ENCODE results near the gene PARD3B. TPM values are rescaled to one million over a fixed set of nuclear protein-coding genes. Genes with fewer than 3 reads are reported as not detected.

Gene PARD3B
- total and polyA plus RNA-seq, 8 donors = 1.8 to 42.6 (median 15.1) TPM

DNA sequence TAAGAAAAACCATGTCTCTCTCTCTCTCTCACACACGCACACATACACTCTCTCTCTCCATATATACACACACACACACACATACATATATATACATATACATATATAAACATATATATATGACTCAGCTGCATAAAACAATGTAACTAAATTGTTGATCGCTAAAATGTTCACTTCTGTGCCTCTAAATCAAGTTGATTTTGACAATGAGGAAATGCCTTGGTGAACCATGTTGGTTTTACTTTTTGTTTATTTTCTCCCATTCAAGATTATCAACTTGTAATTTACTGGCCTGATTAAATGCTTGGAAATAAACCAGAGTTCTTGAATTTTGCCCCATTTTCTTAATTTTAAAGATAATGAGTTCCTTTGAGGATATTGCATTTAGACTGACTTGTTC, 500.4 kb downstream of the PARD3B start:
- peaks cover 0 to 7% (median 3%) of the 10 kb centered on the region in 4 donors for H3K36me3 ChIP-seq
- no peaks in the 10 kb centered on the region for H3K9me3 ChIP-seq
- no peak overlapping the region for H3K4me3 ChIP-seq
- DNase-seq = no peak
- 77 to 88% (median 88%) methylated on average over 2 of the region's 2 CpGs for WGBS, 5 donors
- H3K27ac ChIP-seq = no peak overlapping the region
- no peaks in the 10 kb centered on the region for H3K27me3 ChIP-seq
- TF ChIP-seq POLR2AphosphoS5 (IDR thresholded peaks at IDR 0.05) (no peak), POLR2A (IDR thresholded peaks at IDR 0.05) (no peak), EP300 (IDR thresholded peaks at IDR 0.05) (no peak)
- TF ChIP-seq, protein P1, sequence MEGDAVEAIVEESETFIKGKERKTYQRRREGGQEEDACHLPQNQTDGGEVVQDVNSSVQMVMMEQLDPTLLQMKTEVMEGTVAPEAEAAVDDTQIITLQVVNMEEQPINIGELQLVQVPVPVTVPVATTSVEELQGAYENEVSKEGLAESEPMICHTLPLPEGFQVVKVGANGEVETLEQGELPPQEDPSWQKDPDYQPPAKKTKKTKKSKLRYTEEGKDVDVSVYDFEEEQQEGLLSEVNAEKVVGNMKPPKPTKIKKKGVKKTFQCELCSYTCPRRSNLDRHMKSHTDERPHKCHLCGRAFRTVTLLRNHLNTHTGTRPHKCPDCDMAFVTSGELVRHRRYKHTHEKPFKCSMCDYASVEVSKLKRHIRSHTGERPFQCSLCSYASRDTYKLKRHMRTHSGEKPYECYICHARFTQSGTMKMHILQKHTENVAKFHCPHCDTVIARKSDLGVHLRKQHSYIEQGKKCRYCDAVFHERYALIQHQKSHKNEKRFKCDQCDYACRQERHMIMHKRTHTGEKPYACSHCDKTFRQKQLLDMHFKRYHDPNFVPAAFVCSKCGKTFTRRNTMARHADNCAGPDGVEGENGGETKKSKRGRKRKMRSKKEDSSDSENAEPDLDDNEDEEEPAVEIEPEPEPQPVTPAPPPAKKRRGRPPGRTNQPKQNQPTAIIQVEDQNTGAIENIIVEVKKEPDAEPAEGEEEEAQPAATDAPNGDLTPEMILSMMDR (IDR thresholded peaks at IDR 0.05) = no peak
- intact Hi-C loops (cut with DNase I; ENCODE audit: low total_unique reads) = no loop called here
- H3K4me1 ChIP-seq = peaks cover 0 to 3% (median 0%) of the 10 kb centered on the region in 4 donors

- no peak for DNase-seq
- intact Hi-C loops (cut with DNase I; ENCODE audit: low total_unique reads) = no loop called here
- H3K4me3 ChIP-seq = no peak overlapping the region
- no peak for TF ChIP-seq POLR2AphosphoS5 (IDR thresholded peaks at IDR 0.05)
- H3K4me1 ChIP-seq = peaks cover 0 to 3% (median 0%) of the 10 kb centered on the region in 4 donors
- H3K9me3 ChIP-seq = no peaks in the 10 kb centered on the region
- WGBS, 5 donors = 77 to 97% (median 82%) methylated on average over 1 of the region's 1 CpG
- no peaks in the 10 kb centered on the region for H3K27me3 ChIP-seq
- no peak overlapping the region for H3K27ac ChIP-seq
- H3K36me3 ChIP-seq = peaks cover 0 to 7% (median 3%) of the 10 kb centered on the region in 4 donors
Measured at GRCh38 chr2:205047273-205047839, 502.1 kb downstream of the PARD3B start.

DNA sequence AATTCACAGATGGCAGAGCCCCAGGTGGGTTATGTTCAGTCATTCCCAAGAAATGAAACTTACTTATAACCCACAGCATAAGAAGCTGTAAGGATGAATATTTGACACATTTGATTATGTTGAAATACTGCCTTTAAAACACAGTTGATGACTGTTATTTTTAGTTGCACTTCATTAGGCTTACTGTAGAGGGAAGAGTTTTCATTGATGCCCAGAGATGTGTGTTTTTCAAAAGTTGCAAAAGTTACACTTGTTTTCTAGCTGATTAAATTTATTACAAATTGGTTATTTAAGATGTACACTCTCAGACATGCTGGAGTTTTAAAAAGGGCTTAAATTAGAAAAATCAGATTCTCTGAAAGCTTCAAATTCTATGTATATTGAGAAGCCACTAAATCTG, 506.1 kb downstream of the PARD3B start:
- Histone ChIP-seq H3K27ac (no peak overlapping the region), H3K4me1 (peaks cover 0 to 10% (median 0%) of the 10 kb centered on the region in 4 donors), H3K27me3 (no peaks in the 10 kb centered on the region), H3K36me3 (peaks cover 0 to 7% (median 3%) of the 10 kb centered on the region in 4 donors), H3K9me3 (no peaks in the 10 kb centered on the region), H3K4me3 (no peak overlapping the region)
- TF ChIP-seq POLR2A (IDR thresholded peaks at IDR 0.05) (no peak), POLR2AphosphoS5 (IDR thresholded peaks at IDR 0.05) (no peak), EP300 (IDR thresholded peaks at IDR 0.05) (no peak)
- TF ChIP-seq, protein P1 (IDR thresholded peaks at IDR 0.05) = no peak
- intact Hi-C loops (cut with DNase I; ENCODE audit: low total_unique reads) = no loop called here
- DNase-seq = no peak

DNA sequence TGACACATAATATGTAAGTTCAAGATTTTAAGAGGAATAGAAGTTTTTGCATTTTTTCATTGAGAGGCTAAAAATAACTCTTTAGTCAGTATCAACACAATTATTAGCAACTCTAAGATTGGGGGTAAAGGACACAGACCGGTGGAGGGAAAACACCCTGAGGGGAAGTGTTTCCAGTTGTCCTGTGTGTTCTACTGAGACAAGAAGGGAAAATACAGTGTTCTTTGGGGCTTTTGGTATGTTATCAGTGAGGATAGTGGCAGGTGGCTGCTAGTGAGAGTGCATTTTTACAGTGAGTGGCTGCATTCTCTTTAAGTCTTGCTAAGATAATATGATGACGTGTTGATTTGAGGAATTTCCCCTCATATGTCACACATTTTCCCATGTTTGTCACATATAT, 507.5 kb downstream of the PARD3B start:
- Histone ChIP-seq H3K4me3 (no peak overlapping the region), H3K27ac (no peak overlapping the region), H3K4me1 (peaks cover 0 to 7% (median 0%) of the 10 kb centered on the region in 4 donors), H3K36me3 (peaks cover 0 to 7% (median 1%) of the 10 kb centered on the region in 4 donors), H3K27me3 (no peaks in the 10 kb centered on the region), H3K9me3 (no peaks in the 10 kb centered on the region)
- intact Hi-C loops (cut with DNase I; ENCODE audit: low total_unique reads) = no loop called here
- 90 to 95% (median 93%) methylated on average over 2 of the region's 2 CpGs for WGBS, 5 donors
- no peak for DNase-seq
- TF ChIP-seq, protein P1 (IDR thresholded peaks at IDR 0.05) = no peak
- no peak for TF ChIP-seq POLR2A (IDR thresholded peaks at IDR 0.05)
- no peak for TF ChIP-seq POLR2AphosphoS5 (IDR thresholded peaks at IDR 0.05)
- TF ChIP-seq EP300 (IDR thresholded peaks at IDR 0.05) = no peak

- no peak for TF ChIP-seq POLR2AphosphoS5 (IDR thresholded peaks at IDR 0.05)
- H3K4me1 ChIP-seq = peaks cover 0 to 7% (median 0%) of the 10 kb centered on the region in 4 donors
- no peaks in the 10 kb centered on the region for H3K27me3 ChIP-seq
- peaks cover 0 to 7% (median 0%) of the 10 kb centered on the region in 4 donors for H3K36me3 ChIP-seq
- intact Hi-C loops (cut with DNase I; ENCODE audit: low total_unique reads) = no loop called here
- no peak for DNase-seq
- H3K9me3 ChIP-seq = peaks cover 0 to 6% (median 0%) of the 10 kb centered on the region in 4 donors
- H3K4me3 ChIP-seq = no peak overlapping the region
- 47 to 53% (median 50%) methylated on average over 4 of the region's 4 CpGs for WGBS, 5 donors
- no peak overlapping the region for H3K27ac ChIP-seq
Measured at GRCh38 chr2:205053827-205054410, 508.6 kb downstream of the PARD3B start.

Data from stomach (tissue), 9 donors.